NCI-H774 (cell line): ENCODE data around the gene RAB29.
"Not testable (repeated sequence)": the region's sequence is repeated elsewhere in the genome, so short reads cannot be mapped to it uniquely, and the experiment has no call there.

Experiments used
- DNase-seq: peaks from one replicate; lab custom pipeline; 2025; lab: John Stamatoyannopoulos, UW

Gene RAB29

DNA sequence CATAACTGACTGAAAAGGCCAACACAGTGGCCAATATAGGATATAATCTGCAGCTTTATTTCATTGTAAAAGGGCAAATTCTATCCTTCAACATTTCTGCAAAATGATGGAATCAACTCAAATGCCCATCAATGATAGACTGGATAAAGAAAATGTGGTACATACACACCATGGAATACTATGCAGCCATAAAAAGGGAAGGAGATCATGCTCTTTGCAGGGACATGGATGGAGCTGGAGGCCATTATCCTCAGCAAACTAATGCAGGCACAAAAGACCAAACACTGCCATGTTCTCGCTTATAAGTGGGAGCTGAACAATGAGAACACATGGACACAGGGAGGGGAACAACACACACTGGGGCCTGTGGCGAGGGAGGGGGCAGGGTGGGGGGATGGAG is 54.5 kb downstream of the RAB29 start:
- DNase-seq: not testable (repeated sequence)

DNA sequence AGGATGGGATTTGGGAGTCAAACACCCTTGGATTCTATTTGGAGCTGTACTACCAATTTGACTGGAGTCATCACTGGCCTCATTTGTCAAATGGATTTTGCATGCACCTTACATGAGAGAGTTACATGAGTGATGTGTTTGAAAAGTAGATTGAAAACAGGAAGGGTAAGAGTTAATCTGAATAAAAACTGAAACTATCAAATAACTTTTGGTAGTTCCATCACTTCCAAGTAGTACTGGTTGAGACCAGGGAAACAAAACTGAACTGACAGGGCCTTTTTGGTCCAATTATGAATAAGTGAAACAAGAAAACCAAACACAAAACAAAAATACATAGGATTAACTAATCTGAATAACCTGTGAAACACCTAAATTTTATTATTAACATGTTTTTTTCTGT is 55.5 kb downstream of the RAB29 start:
- no peak for DNase-seq

DNA sequence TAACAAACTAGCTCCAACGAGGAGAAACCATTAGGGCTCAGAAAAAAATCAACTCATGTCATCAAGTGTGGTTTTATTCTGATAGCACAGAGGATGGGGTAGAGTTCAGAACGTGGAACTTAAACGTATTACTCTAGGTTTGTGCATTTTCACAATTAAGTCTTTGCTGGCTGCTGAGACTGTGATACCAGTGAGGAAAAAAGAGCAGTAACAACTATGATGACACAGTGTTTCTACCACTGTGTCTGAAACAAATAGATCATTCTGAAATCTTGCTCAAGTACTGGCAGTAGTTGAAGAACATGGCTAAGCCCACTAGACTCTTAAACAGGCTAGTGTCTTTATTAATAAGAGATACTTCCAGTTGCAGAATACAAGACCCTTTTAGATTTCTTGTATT is 56.3 kb downstream of the RAB29 start:
- no peak for DNase-seq
